ENCODE results near the gene KRT34. TPM values are rescaled to one million over a fixed set of nuclear protein-coding genes. Genes with fewer than 3 reads are reported as not detected.
A peak's percentile ranks its signal among the peaks of the same experiment; 100 is the strongest.

The KRT34 gene
- polyA plus RNA-seq, 3 donors: not detected

DNA sequence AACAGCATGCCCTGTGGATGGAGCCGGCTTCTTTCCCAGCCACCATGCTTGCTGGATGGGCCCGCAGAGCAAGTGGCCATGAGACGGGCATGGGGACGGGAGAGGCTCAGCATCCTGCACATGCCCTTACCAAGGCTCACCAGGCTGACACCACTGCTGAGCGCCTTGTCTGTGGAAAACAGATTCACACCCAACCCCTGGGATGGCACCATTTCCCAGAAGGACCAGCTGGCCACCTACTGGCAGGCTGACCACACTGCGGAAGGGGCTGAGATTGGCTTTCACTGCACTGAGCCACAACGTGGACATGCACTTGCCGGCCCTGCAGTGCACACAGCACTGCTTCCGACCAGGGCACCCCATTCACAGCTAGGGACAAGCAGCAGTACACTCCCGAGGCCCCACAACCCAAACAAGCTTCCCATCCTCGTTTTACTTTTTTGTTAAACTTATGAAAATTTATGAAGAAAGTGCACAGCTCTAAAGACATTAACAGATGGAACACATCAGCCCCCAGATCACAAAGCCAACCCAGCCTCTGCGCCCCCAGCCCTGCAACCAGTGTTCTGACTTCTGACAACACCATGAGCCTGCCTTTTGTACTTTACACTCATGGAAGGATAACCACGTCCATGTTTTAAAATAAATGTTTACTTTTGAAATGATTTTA lies 52.7 kb downstream of the KRT34 start:
- H3K4me1 Mint-ChIP-seq: peaks cover 16% of the 10 kb centered on the region
- H3K36me3 ChIP-seq (replicated peaks in 1 of 2; ENCODE audit: control insufficient read depth in 1 of 2, insufficient read depth in 2 of 2, low read length in 2 of 2): no peaks in the 10 kb centered on the region
- H2AFZ ChIP-seq (ENCODE audit: insufficient read depth, low read depth, low read length, poor library complexity, severe bottlenecking): no peak overlapping the region
- TF ChIP-seq, protein P1, sequence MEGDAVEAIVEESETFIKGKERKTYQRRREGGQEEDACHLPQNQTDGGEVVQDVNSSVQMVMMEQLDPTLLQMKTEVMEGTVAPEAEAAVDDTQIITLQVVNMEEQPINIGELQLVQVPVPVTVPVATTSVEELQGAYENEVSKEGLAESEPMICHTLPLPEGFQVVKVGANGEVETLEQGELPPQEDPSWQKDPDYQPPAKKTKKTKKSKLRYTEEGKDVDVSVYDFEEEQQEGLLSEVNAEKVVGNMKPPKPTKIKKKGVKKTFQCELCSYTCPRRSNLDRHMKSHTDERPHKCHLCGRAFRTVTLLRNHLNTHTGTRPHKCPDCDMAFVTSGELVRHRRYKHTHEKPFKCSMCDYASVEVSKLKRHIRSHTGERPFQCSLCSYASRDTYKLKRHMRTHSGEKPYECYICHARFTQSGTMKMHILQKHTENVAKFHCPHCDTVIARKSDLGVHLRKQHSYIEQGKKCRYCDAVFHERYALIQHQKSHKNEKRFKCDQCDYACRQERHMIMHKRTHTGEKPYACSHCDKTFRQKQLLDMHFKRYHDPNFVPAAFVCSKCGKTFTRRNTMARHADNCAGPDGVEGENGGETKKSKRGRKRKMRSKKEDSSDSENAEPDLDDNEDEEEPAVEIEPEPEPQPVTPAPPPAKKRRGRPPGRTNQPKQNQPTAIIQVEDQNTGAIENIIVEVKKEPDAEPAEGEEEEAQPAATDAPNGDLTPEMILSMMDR (IDR thresholded peaks at IDR 0.05): peak; percentile 84
- H3K4me1 ChIP-seq (ENCODE audit: control insufficient read depth in 1 of 2, insufficient read depth in 2 of 2, low read length in 2 of 2): peaks cover 0 to 13% of the 10 kb centered on the region in 2 donors
- WGBS (ENCODE audit: insufficient coverage): 75% methylated on average over 8 of the region's 13 CpGs
- peak; percentile 30 to 42 (median 42) for DNase-seq
- H3K9me3 ChIP-seq (replicated peaks in 1 of 2; ENCODE audit: control insufficient read depth in 1 of 2, insufficient read depth in 1 of 2, low read length in 2 of 2): no peaks in the 10 kb centered on the region
- no peak overlapping the region for H3K4me3 Mint-ChIP-seq
- H3K4me3 ChIP-seq (replicated peaks in 1 of 3; ENCODE audit: low read depth in 2 of 3, low read length in 3 of 3): no peak overlapping the region
- no peaks in the 10 kb centered on the region for H3K36me3 Mint-ChIP-seq
- H3K27ac ChIP-seq (ENCODE audit: low read depth in 1 of 2, low read length in 2 of 2): no peak overlapping the region
- H3K27me3 ChIP-seq (ENCODE audit: control insufficient read depth in 2 of 2, insufficient read depth in 2 of 2, low read length in 2 of 2): no peaks in the 10 kb centered on the region
- intact Hi-C loops (cut with micrococcal nuclease): loop anchor here in 1 of 2 donors (10.0 kb wide), 1 partner anchor 425 kb away; no protein-coding TSS in a partner anchor
- H3K27ac Mint-ChIP-seq: no peak overlapping the region
- H3K79me2 ChIP-seq (ENCODE audit: insufficient read depth, low read length): no peaks in the 10 kb centered on the region
- no peak overlapping the region for H3K4me2 ChIP-seq (replicated peaks; ENCODE audit: extremely low read depth, low read length, poor library complexity, severe bottlenecking)
- H4K20me1 ChIP-seq (ENCODE audit: insufficient read depth, low read length): no peaks in the 10 kb centered on the region
- no peak overlapping the region for H3K9ac ChIP-seq (ENCODE audit: insufficient read depth, low read length, poor library complexity, severe bottlenecking)
- H3K9me3 Mint-ChIP-seq: peaks cover 0 to 2% (median 0%) of the 10 kb centered on the region in 7 donors
- peaks cover 0 to 3% (median 2%) of the 10 kb centered on the region in 3 donors for H3K27me3 Mint-ChIP-seq (ENCODE audit: low read depth in 3 of 3)

DNA sequence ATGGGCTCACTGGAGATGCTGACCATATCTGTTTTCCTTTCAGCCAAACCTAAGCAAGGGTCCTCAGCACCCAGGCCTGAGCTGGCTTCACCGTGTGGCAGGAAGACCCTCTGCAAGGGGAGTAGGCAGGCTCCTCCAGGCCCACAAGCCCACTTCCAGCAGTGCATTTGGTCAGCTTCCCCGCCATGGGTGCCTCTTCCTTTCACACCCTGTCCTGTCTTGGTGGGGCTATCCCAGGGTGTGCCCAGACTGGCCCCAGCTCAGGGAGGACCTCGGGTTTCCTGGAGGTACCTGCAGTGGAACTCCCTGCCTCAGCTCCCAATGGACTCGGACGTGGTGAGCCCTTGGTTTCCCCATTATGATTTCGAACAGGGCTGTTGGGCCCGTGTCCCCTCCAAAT lies 53.9 kb downstream of the KRT34 start:
- Histone ChIP-seq H3K9me3 (replicated peaks in 1 of 2; ENCODE audit: control insufficient read depth in 1 of 2, insufficient read depth in 1 of 2, low read length in 2 of 2) (no peaks in the 10 kb centered on the region), H3K27me3 (ENCODE audit: control insufficient read depth in 2 of 2, insufficient read depth in 2 of 2, low read length in 2 of 2) (no peaks in the 10 kb centered on the region), H3K9ac (ENCODE audit: insufficient read depth, low read length, poor library complexity, severe bottlenecking) (no peak overlapping the region), H3K27ac (ENCODE audit: low read depth in 1 of 2, low read length in 2 of 2) (no peak overlapping the region), H3K4me3 (replicated peaks in 1 of 3; ENCODE audit: low read depth in 2 of 3, low read length in 3 of 3) (no peak overlapping the region), H2AFZ (ENCODE audit: insufficient read depth, low read depth, low read length, poor library complexity, severe bottlenecking) (no peak overlapping the region), H3K36me3 (replicated peaks in 1 of 2; ENCODE audit: control insufficient read depth in 1 of 2, insufficient read depth in 2 of 2, low read length in 2 of 2) (no peaks in the 10 kb centered on the region), H4K20me1 (ENCODE audit: insufficient read depth, low read length) (no peaks in the 10 kb centered on the region), H3K4me1 (ENCODE audit: control insufficient read depth in 1 of 2, insufficient read depth in 2 of 2, low read length in 2 of 2) (peaks cover 0 to 7% of the 10 kb centered on the region in 2 donors), H3K4me2 (replicated peaks; ENCODE audit: extremely low read depth, low read length, poor library complexity, severe bottlenecking) (no peak overlapping the region), H3K79me2 (ENCODE audit: insufficient read depth, low read length) (no peaks in the 10 kb centered on the region)
- no peak for DNase-seq
- 83% methylated on average over 7 of the region's 7 CpGs for WGBS (ENCODE audit: insufficient coverage)
- intact Hi-C loops (cut with micrococcal nuclease): loop anchor here in 1 of 2 donors (10.0 kb wide), 1 partner anchor 423 kb away; no protein-coding TSS in a partner anchor
- H3K9me3 Mint-ChIP-seq: no peaks in the 10 kb centered on the region
- TF ChIP-seq, protein P1 (IDR thresholded peaks at IDR 0.05): no peak
- H3K27ac Mint-ChIP-seq: no peak overlapping the region
- no peaks in the 10 kb centered on the region for H3K36me3 Mint-ChIP-seq
- H3K4me3 Mint-ChIP-seq: no peak overlapping the region
- peaks cover 0 to 3% (median 2%) of the 10 kb centered on the region in 3 donors for H3K27me3 Mint-ChIP-seq (ENCODE audit: low read depth in 3 of 3)
- peaks cover 10% of the 10 kb centered on the region for H3K4me1 Mint-ChIP-seq

Other genes starting within 250 kb of the KRT34 start
- not detected for gene KRTAP4-6, start 241.8 kb downstream of the KRT34 start, polyA plus RNA-seq
- not detected for gene KRTAP4-5, start 232.5 kb downstream of the KRT34 start, polyA plus RNA-seq
- not detected for gene KRTAP4-4, start 221.6 kb downstream of the KRT34 start, polyA plus RNA-seq
- not detected for gene KRTAP4-3, start 214.1 kb downstream of the KRT34 start, polyA plus RNA-seq
- not detected for gene KRTAP4-2, start 204.1 kb downstream of the KRT34 start, polyA plus RNA-seq
- gene KRTAP4-1, start 197.4 kb downstream of the KRT34 start, polyA plus RNA-seq: not detected
- not detected for gene KRTAP9-1, start 192.4 kb downstream of the KRT34 start, polyA plus RNA-seq
- not detected for gene KRTAP9-2, start 155.7 kb downstream of the KRT34 start, polyA plus RNA-seq
- gene KRTAP9-3, start 149.9 kb downstream of the KRT34 start, polyA plus RNA-seq: not detected
- gene KRTAP9-8, start 144.3 kb downstream of the KRT34 start, polyA plus RNA-seq: not detected
- not detected for gene KRTAP9-4, start 132.6 kb downstream of the KRT34 start, polyA plus RNA-seq
- gene KRTAP9-9, start 126.9 kb downstream of the KRT34 start, polyA plus RNA-seq: not detected
- not detected for gene KRTAP9-6, start 116.9 kb downstream of the KRT34 start, polyA plus RNA-seq
- gene KRTAP9-7, start 106.6 kb downstream of the KRT34 start, polyA plus RNA-seq: not detected
- not detected for gene KRTAP29-1, start 79.5 kb downstream of the KRT34 start, polyA plus RNA-seq
- gene KRTAP16-1, start 73.0 kb downstream of the KRT34 start, polyA plus RNA-seq: not detected
- not detected for gene KRTAP17-1, start 66.6 kb downstream of the KRT34 start, polyA plus RNA-seq
- not detected for gene KRT33A, start 31.5 kb downstream of the KRT34 start, polyA plus RNA-seq
- gene KRT33B, start 12.5 kb downstream of the KRT34 start, polyA plus RNA-seq: not detected
- not detected for gene KRT31, start 15.3 kb upstream of the KRT34 start, polyA plus RNA-seq
- not detected for gene KRT37, start 42.3 kb upstream of the KRT34 start, polyA plus RNA-seq
- not detected for gene KRT38, start 58.7 kb upstream of the KRT34 start, polyA plus RNA-seq
- not detected for gene KRT32, start 85.1 kb upstream of the KRT34 start, polyA plus RNA-seq
- not detected for gene KRT35, start 98.8 kb upstream of the KRT34 start, polyA plus RNA-seq
- under 1 TPM; 0.24 to 0.87 (median 0.25) TPM for gene KRT36, start 107.6 kb upstream of the KRT34 start, polyA plus RNA-seq
- gene KRT13, start 123.3 kb upstream of the KRT34 start, polyA plus RNA-seq: not detected
- under 1 TPM in 1 of 3 donors, not detected in 2; 0.03 TPM for gene KRT15, start 136.6 kb upstream of the KRT34 start, polyA plus RNA-seq
- gene KRT19, start 146.0 kb upstream of the KRT34 start, polyA plus RNA-seq: not detected
- gene KRT9, start 189.8 kb upstream of the KRT34 start, polyA plus RNA-seq: not detected
- not detected for gene KRT14, start 204.6 kb upstream of the KRT34 start, polyA plus RNA-seq
- not detected for gene KRT16, start 230.5 kb upstream of the KRT34 start, polyA plus RNA-seq
- under 1 TPM in 1 of 3 donors, not detected in 2; 0.49 TPM for gene KRT17, start 242.3 kb upstream of the KRT34 start, polyA plus RNA-seq

All from CD14-positive monocyte (primary cell).